Body of pancreas (tissue), 4 donors: Measurements from ENCODE around the gene APCDD1L.

Source experiments
- CTCF ChIP-seq, 7 experiments: fragments of 450-650 bp in 4 of 7; fragments of 200-600 bp in 3 of 7; sonication (generic) in 3 of 7; IDR thresholded peaks; one replicate each; pipeline ENCODE4 v1.5.1; 2016 to 2019; ENCODE audit warnings: antibody characterized with exemption in 7 of 7
- POLR2A ChIP-seq, 3 donors: fragments of 450-650 bp; IDR thresholded peaks; one replicate each; pipeline ENCODE4 v1.6.1; 2016; ENCODE audit warnings: antibody characterized with exemption in 3 of 3, mild to moderate bottlenecking in 2 of 3

- TF ChIP-seq CTCF (IDR thresholded peaks at IDR 0.05): no peak
- no peak for TF ChIP-seq POLR2A (IDR thresholded peaks at IDR 0.05)
These were observed 75.0 kb downstream of the APCDD1L start for GRCh38 chr20:58440021-58440767.
